HUES6 (cell line): ENCODE results near the gene KANK2.
"Not testable (repeated sequence)": the region's sequence is repeated elsewhere in the genome, so short reads cannot be mapped to it uniquely, and the experiment has no call there.

Experiments
- H3K27ac ChIP-seq: 2 replicates; pipeline ENCODE4 v1.7.0; 2013; ENCODE audit warnings: low read depth, mild to moderate bottlenecking, low read length, inconsistent platforms
- H3K27me3 ChIP-seq: 2 replicates; pipeline ENCODE4 v1.6.1; 2013; ENCODE audit warnings: low read length; ENCODE audit not compliant: control insufficient read depth, insufficient read depth
- H3K36me3 ChIP-seq: 2 replicates; pipeline ENCODE4 v1.6.1; 2013; ENCODE audit warnings: low read length; ENCODE audit not compliant: control insufficient read depth, insufficient read depth
- H3K4me1 ChIP-seq: 2 replicates; pipeline ENCODE4 v1.6.1; 2013; ENCODE audit warnings: low read length; ENCODE audit not compliant: control insufficient read depth, insufficient read depth
- H3K4me3 ChIP-seq: 2 replicates; pipeline ENCODE4 v1.5.1; 2013; ENCODE audit warnings: low read depth, low read length
- H3K9ac ChIP-seq: one replicate; pipeline ENCODE4 v1.6.1; 2013; ENCODE audit warnings: mild to moderate bottlenecking, low read length
- H3K9me3 ChIP-seq: 2 replicates; pipeline ENCODE4 v1.6.1; 2013; ENCODE audit warnings: low read depth, low read length; ENCODE audit not compliant: control insufficient read depth, insufficient read depth

The KANK2 gene

DNA sequence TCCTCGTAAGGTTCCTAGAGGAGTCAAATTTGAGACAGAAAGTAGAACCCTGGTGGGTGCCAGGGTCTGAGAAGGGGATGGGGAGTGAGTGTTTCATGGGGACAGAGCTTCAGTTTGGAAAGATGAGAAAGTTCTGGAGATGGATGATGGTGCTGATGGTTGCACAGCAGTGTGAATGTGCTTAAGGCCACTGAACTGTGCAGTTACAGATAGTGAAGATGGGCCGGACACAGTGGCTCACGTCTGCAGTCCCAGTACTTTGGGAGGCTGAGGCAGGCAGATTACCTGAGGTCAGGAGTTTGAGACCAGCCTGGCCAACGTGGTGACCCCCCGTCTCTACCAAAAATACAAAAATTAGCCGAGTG, 42.7 kb downstream of the KANK2 start:
- peaks cover 17% of the 10 kb centered on the region for H3K36me3 ChIP-seq
- no peak overlapping the region for H3K27ac ChIP-seq
- peak overlapping the region; percentile 94 for H3K9ac ChIP-seq
- peak overlapping the region; percentile 99 for H3K4me3 ChIP-seq
- no peaks in the 10 kb centered on the region for H3K27me3 ChIP-seq
- H3K9me3 ChIP-seq: no peaks in the 10 kb centered on the region
- H3K4me1 ChIP-seq: peaks cover 11% of the 10 kb centered on the region; the same call in 1 of the 2 replicates

- H3K4me3 ChIP-seq: no peak overlapping the region
- H3K9ac ChIP-seq: no peak overlapping the region
- H3K36me3 ChIP-seq: peaks cover 32% of the 10 kb centered on the region
- H3K9me3 ChIP-seq: no peaks in the 10 kb centered on the region
- peaks cover 7% of the 10 kb centered on the region; the same call in 1 of the 2 replicates for H3K4me1 ChIP-seq
- H3K27me3 ChIP-seq: no peaks in the 10 kb centered on the region
- no peak overlapping the region for H3K27ac ChIP-seq
Measured at GRCh38 chr19:11152318-11153062, 44.9 kb downstream of the KANK2 start.

- no peak overlapping the region for H3K4me3 ChIP-seq
- H3K9me3 ChIP-seq: no peaks in the 10 kb centered on the region
- no peaks in the 10 kb centered on the region for H3K27me3 ChIP-seq
- no peak overlapping the region for H3K27ac ChIP-seq
- H3K4me1 ChIP-seq: peaks cover 6% of the 10 kb centered on the region; the same call in 1 of the 2 replicates
- peaks cover 42% of the 10 kb centered on the region for H3K36me3 ChIP-seq
- H3K9ac ChIP-seq: no peak overlapping the region
Measured at GRCh38 chr19:11151181-11151580, 46.2 kb downstream of the KANK2 start.

DNA sequence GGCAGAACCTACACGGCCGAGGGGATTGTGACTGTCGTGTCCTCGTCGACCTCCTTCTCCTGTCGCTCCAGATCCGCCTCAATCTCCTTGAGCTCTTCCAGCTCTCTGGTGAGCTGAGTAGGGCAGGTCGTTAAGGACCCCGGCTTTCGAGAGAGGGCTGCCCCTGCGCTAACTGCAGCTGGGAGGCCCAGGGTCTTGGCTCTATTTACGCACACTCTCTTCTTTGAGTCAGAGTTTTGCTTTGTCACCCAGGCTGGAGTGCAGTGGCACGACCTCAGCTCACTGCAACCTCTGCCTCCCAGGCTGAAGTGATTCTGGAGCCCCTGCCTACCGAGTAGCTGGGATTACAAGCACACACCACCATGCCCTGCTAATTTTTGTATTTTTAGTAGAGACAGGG, 49.3 kb downstream of the KANK2 start:
- H3K4me3 ChIP-seq: no peak overlapping the region
- H3K27me3 ChIP-seq: no peaks in the 10 kb centered on the region
- peaks cover 57% of the 10 kb centered on the region for H3K36me3 ChIP-seq
- H3K9ac ChIP-seq: no peak overlapping the region
- H3K4me1 ChIP-seq: peaks cover 9% of the 10 kb centered on the region
- no peak overlapping the region for H3K27ac ChIP-seq
- no peaks in the 10 kb centered on the region for H3K9me3 ChIP-seq

- H3K9ac ChIP-seq: no peak overlapping the region
- no peak overlapping the region for H3K4me3 ChIP-seq
- H3K36me3 ChIP-seq: peaks cover 42% of the 10 kb centered on the region
- no peak overlapping the region for H3K27ac ChIP-seq
- no peaks in the 10 kb centered on the region for H3K27me3 ChIP-seq
- H3K9me3 ChIP-seq: no peaks in the 10 kb centered on the region
- H3K4me1 ChIP-seq: peaks cover 24% of the 10 kb centered on the region
Measured at GRCh38 chr19:11145536-11145924, 51.8 kb downstream of the KANK2 start.

DNA sequence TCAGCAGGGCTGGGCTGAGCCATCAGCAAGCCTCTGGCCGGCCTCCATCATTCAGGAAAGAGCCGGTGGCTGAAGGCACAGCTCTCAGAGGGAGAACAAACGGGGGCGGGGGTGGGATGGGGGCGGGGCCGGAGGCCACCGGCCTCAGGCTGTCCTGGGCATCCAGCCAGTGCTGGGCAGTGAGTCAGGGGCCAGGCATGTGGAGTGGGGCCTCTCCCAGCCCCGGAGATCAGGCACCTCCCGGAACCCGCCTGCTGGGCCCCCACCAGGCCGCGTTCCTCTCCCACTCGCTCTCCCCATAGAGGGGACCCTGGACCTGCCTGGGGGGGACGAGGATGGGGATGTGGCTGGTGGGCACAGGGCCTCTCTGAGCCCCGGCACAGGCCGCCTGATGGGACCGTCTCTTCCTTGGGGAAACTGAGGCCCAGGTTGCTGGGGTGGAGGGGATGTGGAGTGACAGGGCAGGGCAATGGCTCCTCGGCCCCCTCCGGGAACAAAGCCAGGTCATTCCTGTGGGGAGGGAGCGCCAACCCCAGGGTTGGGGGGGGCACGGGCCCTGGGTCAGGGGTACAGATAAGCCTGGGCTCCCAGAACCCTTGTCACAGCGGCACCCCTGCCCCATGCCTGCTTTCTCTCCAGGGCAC, 54.7 kb downstream of the KANK2 start:
- Histone ChIP-seq H3K27ac (peak overlapping the region; percentile 94), H3K4me1 (peaks cover 43% of the 10 kb centered on the region), H3K9ac (peak overlapping the region; percentile 87), H3K36me3 (peaks cover 26% of the 10 kb centered on the region), H3K9me3 (no peaks in the 10 kb centered on the region), H3K4me3 (peak overlapping the region; percentile 26; the same call in 1 of the 2 replicates), H3K27me3 (no peaks in the 10 kb centered on the region)

DNA sequence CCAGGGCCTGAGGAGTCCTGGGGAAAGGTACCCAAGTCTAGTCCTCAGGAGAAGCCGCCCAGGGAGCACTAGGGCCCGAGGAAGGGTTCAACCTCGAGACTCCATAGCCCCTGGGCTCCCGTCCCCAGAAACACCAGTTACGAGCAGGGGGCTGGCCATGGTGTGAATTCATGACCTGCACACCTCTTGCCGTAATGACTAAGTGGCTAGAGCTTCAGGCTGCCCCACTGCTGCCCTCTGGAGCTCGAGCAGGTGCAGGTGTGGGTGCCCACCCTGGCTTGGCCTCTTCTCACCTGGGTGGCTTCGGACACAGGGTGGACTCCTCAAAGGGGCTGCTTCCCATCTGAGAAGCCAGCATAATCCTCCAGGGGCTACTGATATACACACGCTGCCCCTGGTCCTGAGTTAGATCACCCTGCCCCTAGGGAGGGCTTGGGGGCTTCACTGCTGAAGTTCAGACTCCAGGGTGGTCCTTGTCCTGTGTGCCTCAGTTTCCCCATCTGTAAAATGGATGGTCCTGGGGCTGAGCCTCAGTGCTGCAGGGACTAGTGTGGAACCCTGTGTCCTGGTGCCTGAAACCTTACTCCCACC, 55.3 kb downstream of the KANK2 start:
- peak overlapping the region; percentile 57; the same call in 1 of the 2 replicates for H3K27ac ChIP-seq
- H3K4me3 ChIP-seq: peak overlapping the region; percentile 25; the same call in 1 of the 2 replicates
- no peaks in the 10 kb centered on the region for H3K9me3 ChIP-seq
- peaks cover 20% of the 10 kb centered on the region for H3K36me3 ChIP-seq
- H3K27me3 ChIP-seq: no peaks in the 10 kb centered on the region
- H3K4me1 ChIP-seq: peaks cover 46% of the 10 kb centered on the region
- peak overlapping the region; percentile 73 for H3K9ac ChIP-seq

DNA sequence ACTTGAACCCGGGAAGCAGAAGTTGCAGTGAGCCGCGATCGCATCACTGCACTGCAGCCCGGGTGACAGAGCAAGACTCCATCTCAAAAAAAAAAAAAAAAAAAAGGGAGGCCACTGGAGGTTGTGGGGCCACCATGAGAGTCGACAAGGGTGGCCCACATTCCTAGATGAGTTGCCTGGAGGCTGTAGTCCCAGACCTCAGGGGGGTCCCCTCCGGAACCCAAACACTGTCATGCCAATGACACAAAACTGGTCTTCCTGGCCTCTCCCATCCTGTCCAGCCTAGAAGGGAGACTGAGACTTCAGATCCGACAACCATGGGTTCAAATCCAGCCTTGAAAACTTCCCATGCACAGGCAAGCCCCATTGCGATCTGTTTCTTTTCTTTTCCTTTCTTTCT, 56.4 kb downstream of the KANK2 start:
- no peak overlapping the region for H3K9ac ChIP-seq
- H3K4me3 ChIP-seq: no peak overlapping the region
- H3K36me3 ChIP-seq: peaks cover 12% of the 10 kb centered on the region
- H3K4me1 ChIP-seq: peaks cover 46% of the 10 kb centered on the region
- no peaks in the 10 kb centered on the region for H3K27me3 ChIP-seq
- H3K9me3 ChIP-seq: no peaks in the 10 kb centered on the region
- H3K27ac ChIP-seq: no peak overlapping the region

DNA sequence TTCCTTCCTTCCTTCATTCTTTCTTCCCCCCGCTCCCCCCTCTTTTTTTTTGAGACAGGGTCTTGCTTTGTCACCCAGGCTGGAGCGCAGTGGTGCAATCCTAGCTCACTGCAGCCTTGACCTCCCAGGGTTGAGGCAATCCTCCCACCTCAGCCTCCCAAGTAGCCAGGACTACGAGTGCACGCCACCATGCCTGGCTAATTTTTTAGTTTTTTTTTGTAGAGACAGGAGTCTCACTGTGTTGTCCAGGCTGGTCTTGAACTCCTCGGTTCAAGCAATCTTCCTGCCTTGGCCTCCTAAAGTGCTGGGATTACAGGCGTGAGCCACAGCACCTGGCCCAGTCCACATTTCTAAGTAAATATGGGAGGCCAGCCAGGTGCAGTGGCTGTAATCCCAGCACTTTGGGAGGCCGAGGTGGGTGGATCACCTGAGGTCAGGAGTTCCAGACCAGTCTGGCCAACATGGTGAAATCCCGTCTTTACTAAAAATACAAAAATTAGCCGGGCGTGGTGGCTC, 57.3 kb downstream of the KANK2 start:
- not testable (repeated sequence) for H3K4me3 ChIP-seq, H3K9me3 ChIP-seq, H3K27ac ChIP-seq, H3K9ac ChIP-seq, H3K36me3 ChIP-seq, H3K27me3 ChIP-seq
- peaks cover 46% of the 10 kb centered on the region for H3K4me1 ChIP-seq

DNA sequence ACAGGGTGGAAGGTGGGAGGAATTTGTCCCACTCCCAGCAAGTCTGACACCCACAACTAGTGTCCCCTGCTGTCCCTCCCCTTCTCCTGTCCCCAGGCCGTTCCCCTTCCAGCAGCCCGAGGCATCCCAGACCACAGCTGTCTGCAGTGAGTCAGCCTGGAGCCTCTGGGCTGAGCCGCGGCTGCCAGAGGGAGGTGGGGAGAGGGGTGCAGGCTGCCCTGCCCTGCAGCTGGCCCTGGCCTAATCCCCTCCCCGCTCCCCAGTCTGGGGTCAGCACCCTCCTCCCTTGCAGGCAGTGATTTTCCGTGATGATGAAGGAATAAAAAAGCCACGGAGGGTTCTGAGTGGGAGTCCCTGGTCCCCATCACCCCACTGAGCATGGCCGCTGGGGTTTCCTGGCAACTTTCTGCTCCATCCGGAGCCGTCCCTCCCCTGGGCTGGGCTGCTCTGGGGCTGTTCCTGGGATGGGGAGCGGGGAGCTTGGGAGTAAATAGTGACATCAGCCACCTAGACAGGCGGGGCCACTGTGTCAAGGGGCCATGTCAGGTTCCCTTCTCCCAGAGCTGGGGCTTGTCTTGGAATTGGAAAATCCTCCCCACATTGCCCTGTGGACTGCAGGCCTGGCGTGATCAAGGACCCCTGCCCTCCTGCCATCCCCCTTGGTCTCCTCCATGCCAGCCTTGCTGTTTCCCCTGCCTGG, 58.6 kb downstream of the KANK2 start:
- H3K4me3 ChIP-seq: peak overlapping the region; percentile 33
- peaks cover 44% of the 10 kb centered on the region for H3K4me1 ChIP-seq
- no peaks in the 10 kb centered on the region for H3K9me3 ChIP-seq
- no peaks in the 10 kb centered on the region for H3K27me3 ChIP-seq
- peaks cover under 1% of the 10 kb centered on the region; the same call in 1 of the 2 replicates for H3K36me3 ChIP-seq
- peak overlapping the region; percentile 34; the same call in 1 of the 2 replicates for H3K27ac ChIP-seq
- peak overlapping the region; percentile 55 for H3K9ac ChIP-seq
